Neural cell (in vitro differentiated cells): ENCODE measurements around the gene LDB3. TPM values are rescaled to one million over a fixed set of nuclear protein-coding genes. Genes with fewer than 3 reads are reported as not detected.

ENCODE experiments used
- H2AFZ ChIP-seq: fragments of 200-600, 300-800 bp; sonication (generic), shearing (Covaris generic); 2 replicates; pipeline ENCODE4 v1.6.0; 2014; ENCODE audit warnings: low read depth, mild to moderate bottlenecking, antibody characterized with exemption, low read length, moderate library complexity
- H3F3A ChIP-seq: fragments of 200-600 bp; shearing (Covaris generic); 2 replicates; pipeline ENCODE4 v1.6.1; 2016; ENCODE audit warnings: mild to moderate bottlenecking, moderate library complexity, mixed read lengths, antibody characterized with exemption, low read length; ENCODE audit not compliant: insufficient read depth, poor library complexity, severe bottlenecking
- H3K27ac ChIP-seq: fragments of 200-600, 300-800 bp; sonication (generic), shearing (Covaris generic); 2 replicates; pipeline ENCODE4 v1.5.1; 2014; ENCODE audit warnings: mild to moderate bottlenecking, low read length, moderate library complexity
- H3K27me3 ChIP-seq: fragments of 300-800, 200-600 bp; sonication (generic), shearing (Covaris generic); 2 replicates; pipeline ENCODE4 v1.6.0; 2014; ENCODE audit warnings: mild to moderate bottlenecking, low read depth, low read length, moderate library complexity; ENCODE audit not compliant: insufficient read depth
- H3K36me3 ChIP-seq: fragments of 300-800, 200-600 bp; sonication (generic), shearing (Covaris generic); 2 replicates; pipeline ENCODE4 v1.5.1; 2014; ENCODE audit warnings: mild to moderate bottlenecking, antibody characterized with exemption, low read length, moderate library complexity; ENCODE audit not compliant: insufficient read depth
- H3K4me2 ChIP-seq: fragments of 300-800, 200-600 bp; sonication (generic), shearing (Covaris generic); 2 replicates; pipeline ENCODE4 v1.6.0; 2014; ENCODE audit warnings: mild to moderate bottlenecking, low read length
- H3K4me3 ChIP-seq: fragments of 300-800, 200-600 bp; sonication (generic), shearing (Covaris generic); 2 replicates; pipeline ENCODE4 v1.5.1; 2014; ENCODE audit warnings: mild to moderate bottlenecking, low read length, moderate library complexity
- H3K79me2 ChIP-seq: fragments of 200-600 bp; shearing (Covaris generic); replicated peaks from 2 replicates; pipeline ENCODE4 v1.6.0; 2014; ENCODE audit warnings: mild to moderate bottlenecking, low read length, moderate library complexity; ENCODE audit not compliant: insufficient read depth
- H3K9ac ChIP-seq: fragments of 300-800, 200-600 bp; sonication (generic), shearing (Covaris generic); 2 replicates; pipeline ENCODE4 v1.6.1; 2016; ENCODE audit warnings: mild to moderate bottlenecking, low read length, mixed read lengths
- H3K9me2 ChIP-seq: fragments of 200-600 bp; shearing (Covaris generic); 2 replicates; pipeline ENCODE4 v1.6.1; 2016; ENCODE audit warnings: mild to moderate bottlenecking, low read length, mixed read lengths; ENCODE audit not compliant: insufficient read depth
- H3K9me3 ChIP-seq: fragments of 200-600, 300-800 bp; sonication (generic), shearing (Covaris generic); 2 replicates; pipeline ENCODE4 v1.6.1; 2016; ENCODE audit warnings: mild to moderate bottlenecking, mixed run types, low read length, moderate library complexity, mixed read lengths
- H4K20me1 ChIP-seq: fragments of 200-600 bp; shearing (Covaris generic); 2 replicates; pipeline ENCODE4 v1.6.1; 2016; ENCODE audit warnings: mild to moderate bottlenecking, mixed run types; ENCODE audit not compliant: insufficient read depth
- EP300 ChIP-seq: fragments of 450-650 bp; conservative IDR thresholded peaks from 2 replicates; pipeline ENCODE4 v1.6.1; 2014; ENCODE audit warnings: antibody characterized with exemption, mild to moderate bottlenecking, moderate library complexity; ENCODE audit not compliant: poor library complexity, severe bottlenecking
- EZH2 ChIP-seq: fragments of 200-600, 300-800 bp; shearing (Covaris generic), sonication (generic); IDR thresholded peaks from 2 replicates; pipeline ENCODE4 v1.6.1; 2014; ENCODE audit warnings: antibody characterized with exemption, low read length, borderline replicate concordance, mild to moderate bottlenecking; ENCODE audit not compliant: insufficient read depth, poor library complexity, severe bottlenecking
- MXI1 ChIP-seq: fragments of 450-650 bp; conservative IDR thresholded peaks from 2 replicates; pipeline ENCODE4 v1.6.1; 2014; ENCODE audit warnings: antibody characterized with exemption, mild to moderate bottlenecking; ENCODE audit not compliant: poor library complexity, severe bottlenecking
- POLR2AphosphoS5 ChIP-seq: IDR thresholded peaks from 2 replicates; pipeline ENCODE4 v1.6.1; 2012
- RAD21 ChIP-seq: fragments of 450-650 bp; conservative IDR thresholded peaks from 2 replicates; pipeline ENCODE4 v1.6.1; 2014; ENCODE audit warnings: antibody characterized with exemption, mild to moderate bottlenecking, moderate library complexity
- REST ChIP-seq: IDR thresholded peaks from 2 replicates; pipeline ENCODE4 v1.6.1; 2012; ENCODE audit warnings: borderline replicate concordance
- SMC3 ChIP-seq: fragments of 450-650 bp; conservative IDR thresholded peaks from 2 replicates; pipeline ENCODE4 v1.6.1; 2014; ENCODE audit warnings: antibody characterized with exemption, mild to moderate bottlenecking, moderate library complexity; ENCODE audit not compliant: poor library complexity
- TAF1 ChIP-seq: IDR thresholded peaks from 2 replicates; pipeline ENCODE4 v1.6.1; 2012; ENCODE audit warnings: low read depth
- polyA plus RNA-seq: library from polyadenylated mRNA; depleted of rRNA; stranded (reverse); fragments of >200 nt; gene quantifications from 2 replicates; pipeline ENCODE4 v1.2.3, GENCODE V29; 2014
- TF ChIP-seq, protein P1 (sequence below): fragments of 450-650 bp; IDR thresholded peaks from 2 replicates; pipeline ENCODE4 v1.5.1; 2014; ENCODE audit warnings: antibody characterized with exemption, mild to moderate bottlenecking, moderate library complexity; ENCODE audit not compliant: poor library complexity, severe bottlenecking

The LDB3 gene
- polyA plus RNA-seq, 1 donor from 2014 or later, result 0.12 TPM

DNA sequence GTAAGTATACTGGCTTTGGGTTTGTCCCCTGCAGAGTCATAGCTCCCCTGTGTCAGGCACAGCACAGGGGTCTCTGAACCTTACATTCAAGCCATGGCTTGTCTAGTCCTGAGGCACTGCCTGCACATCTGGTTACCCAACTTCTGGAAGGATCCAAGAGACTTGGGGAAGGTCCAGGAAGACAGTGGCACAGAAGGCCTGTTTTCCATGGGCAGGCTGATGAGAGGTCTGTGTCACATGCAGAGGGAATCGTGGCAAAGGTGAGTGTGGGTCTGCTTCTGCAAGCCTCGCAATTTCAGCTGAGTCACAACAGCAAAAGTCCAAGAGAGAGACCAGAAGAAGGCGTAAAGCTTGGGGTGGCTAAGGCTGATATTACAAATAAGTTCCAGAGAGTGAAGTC, 59.7 kb downstream of the LDB3 start:
- Histone ChIP-seq H3K36me3 (no peaks in the 10 kb centered on the region), H3K4me2 (no peak overlapping the region), H3K27ac (no peak overlapping the region), H2AFZ (no peak overlapping the region), H4K20me1 (no peaks in the 10 kb centered on the region), H3F3A (no peaks in the 10 kb centered on the region), H3K4me3 (no peak overlapping the region), H3K9me3 (no peaks in the 10 kb centered on the region), H3K9me2 (no peaks in the 10 kb centered on the region), H3K27me3 (no peaks in the 10 kb centered on the region), H3K9ac (no peak overlapping the region), H3K79me2 (no peaks in the 10 kb centered on the region)
- no peak for TF ChIP-seq EP300
- TF ChIP-seq REST, result no peak
- no peak for TF ChIP-seq EZH2
- no peak for TF ChIP-seq POLR2AphosphoS5
- TF ChIP-seq SMC3, result no peak
- TF ChIP-seq TAF1, result no peak
- no peak for TF ChIP-seq MXI1
- TF ChIP-seq, protein P1, sequence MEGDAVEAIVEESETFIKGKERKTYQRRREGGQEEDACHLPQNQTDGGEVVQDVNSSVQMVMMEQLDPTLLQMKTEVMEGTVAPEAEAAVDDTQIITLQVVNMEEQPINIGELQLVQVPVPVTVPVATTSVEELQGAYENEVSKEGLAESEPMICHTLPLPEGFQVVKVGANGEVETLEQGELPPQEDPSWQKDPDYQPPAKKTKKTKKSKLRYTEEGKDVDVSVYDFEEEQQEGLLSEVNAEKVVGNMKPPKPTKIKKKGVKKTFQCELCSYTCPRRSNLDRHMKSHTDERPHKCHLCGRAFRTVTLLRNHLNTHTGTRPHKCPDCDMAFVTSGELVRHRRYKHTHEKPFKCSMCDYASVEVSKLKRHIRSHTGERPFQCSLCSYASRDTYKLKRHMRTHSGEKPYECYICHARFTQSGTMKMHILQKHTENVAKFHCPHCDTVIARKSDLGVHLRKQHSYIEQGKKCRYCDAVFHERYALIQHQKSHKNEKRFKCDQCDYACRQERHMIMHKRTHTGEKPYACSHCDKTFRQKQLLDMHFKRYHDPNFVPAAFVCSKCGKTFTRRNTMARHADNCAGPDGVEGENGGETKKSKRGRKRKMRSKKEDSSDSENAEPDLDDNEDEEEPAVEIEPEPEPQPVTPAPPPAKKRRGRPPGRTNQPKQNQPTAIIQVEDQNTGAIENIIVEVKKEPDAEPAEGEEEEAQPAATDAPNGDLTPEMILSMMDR, result no peak

- Histone ChIP-seq H3K9ac (no peak overlapping the region), H3K27ac (no peak overlapping the region), H2AFZ (no peak overlapping the region), H3K4me3 (no peak overlapping the region), H4K20me1 (no peaks in the 10 kb centered on the region), H3F3A (no peaks in the 10 kb centered on the region), H3K36me3 (no peaks in the 10 kb centered on the region), H3K4me2 (no peak overlapping the region), H3K27me3 (no peaks in the 10 kb centered on the region), H3K79me2 (no peaks in the 10 kb centered on the region), H3K9me2 (no peaks in the 10 kb centered on the region), H3K9me3 (no peaks in the 10 kb centered on the region)
- TF ChIP-seq MXI1 (no peak), EP300 (no peak), RAD21 (no peak), SMC3 (no peak), REST (no peak), TAF1 (no peak), EZH2 (no peak), POLR2AphosphoS5 (no peak)
- TF ChIP-seq, protein P1, result no peak
These were observed 61.4 kb downstream of the LDB3 start for GRCh38 chr10:86729677-86730076.
